ENCODE data around the gene PLEKHA7.

PLEKHA7 gene

DNA sequence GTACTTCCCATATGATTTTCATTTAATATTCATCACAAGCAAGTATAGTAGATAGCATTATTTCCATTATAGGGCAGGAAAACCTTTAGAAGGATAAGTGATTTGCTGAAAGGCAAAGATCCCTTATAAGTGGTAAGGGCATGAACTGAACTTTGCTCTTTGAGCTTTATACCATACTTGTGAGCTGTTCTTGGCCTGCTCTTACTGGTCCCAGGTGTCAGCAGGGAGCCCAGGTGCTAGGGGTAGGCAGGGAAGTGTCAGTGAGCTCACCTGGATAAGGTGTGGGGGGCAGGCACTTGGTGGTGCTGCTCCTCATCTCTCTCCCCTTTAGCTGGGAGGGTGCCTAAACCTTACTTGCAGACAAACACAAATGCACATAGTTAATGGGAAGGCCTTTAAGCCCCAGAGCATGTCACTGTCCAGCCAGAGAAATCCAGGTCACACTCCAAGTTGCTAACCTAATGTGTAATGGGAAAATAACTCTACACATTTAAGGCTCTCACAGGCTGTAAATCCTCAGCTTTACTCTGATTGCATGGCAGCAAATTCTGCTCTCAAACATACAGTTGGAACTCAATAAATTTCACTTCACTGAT lies 114.4 kb downstream of the PLEKHA7 start:
- TF ChIP-seq, protein P1, sequence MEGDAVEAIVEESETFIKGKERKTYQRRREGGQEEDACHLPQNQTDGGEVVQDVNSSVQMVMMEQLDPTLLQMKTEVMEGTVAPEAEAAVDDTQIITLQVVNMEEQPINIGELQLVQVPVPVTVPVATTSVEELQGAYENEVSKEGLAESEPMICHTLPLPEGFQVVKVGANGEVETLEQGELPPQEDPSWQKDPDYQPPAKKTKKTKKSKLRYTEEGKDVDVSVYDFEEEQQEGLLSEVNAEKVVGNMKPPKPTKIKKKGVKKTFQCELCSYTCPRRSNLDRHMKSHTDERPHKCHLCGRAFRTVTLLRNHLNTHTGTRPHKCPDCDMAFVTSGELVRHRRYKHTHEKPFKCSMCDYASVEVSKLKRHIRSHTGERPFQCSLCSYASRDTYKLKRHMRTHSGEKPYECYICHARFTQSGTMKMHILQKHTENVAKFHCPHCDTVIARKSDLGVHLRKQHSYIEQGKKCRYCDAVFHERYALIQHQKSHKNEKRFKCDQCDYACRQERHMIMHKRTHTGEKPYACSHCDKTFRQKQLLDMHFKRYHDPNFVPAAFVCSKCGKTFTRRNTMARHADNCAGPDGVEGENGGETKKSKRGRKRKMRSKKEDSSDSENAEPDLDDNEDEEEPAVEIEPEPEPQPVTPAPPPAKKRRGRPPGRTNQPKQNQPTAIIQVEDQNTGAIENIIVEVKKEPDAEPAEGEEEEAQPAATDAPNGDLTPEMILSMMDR (IDR thresholded peaks at IDR 0.05), result no peak

DNA sequence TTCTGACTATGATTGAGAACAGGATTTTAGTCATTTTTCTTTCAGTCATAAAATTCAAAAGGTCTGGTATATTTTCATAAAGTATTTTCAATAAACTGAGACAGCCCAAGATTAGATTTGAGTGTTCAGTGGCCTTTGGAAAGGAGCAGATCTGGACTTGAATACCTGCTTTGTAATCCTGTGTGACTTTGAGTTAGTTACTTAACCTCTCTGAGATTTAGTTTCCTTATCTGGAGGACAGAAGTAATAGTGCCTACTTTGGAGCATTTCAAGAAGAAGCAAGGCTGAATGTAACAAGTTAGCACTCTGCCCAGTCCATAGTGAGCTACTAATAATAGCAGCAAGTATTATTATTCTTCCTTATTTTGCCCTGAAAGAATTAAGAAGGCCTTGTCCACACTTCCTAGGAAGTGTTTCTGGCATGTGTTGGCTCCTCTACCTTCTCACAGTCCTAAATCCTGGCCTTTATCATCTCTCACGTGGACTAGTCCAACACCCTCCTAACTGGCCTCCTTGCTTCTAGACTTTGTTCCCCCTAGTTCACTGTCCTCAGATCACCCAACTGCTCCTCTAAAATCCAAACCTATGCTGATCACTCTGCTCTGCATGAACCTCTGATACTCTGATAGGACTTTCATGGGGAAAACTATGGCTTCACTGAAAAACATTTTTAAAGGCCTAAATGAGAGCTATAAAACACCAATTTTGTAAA lies 115.8 kb downstream of the PLEKHA7 start:
- TF ChIP-seq, protein P1 (IDR thresholded peaks at IDR 0.05), result no peak

DNA sequence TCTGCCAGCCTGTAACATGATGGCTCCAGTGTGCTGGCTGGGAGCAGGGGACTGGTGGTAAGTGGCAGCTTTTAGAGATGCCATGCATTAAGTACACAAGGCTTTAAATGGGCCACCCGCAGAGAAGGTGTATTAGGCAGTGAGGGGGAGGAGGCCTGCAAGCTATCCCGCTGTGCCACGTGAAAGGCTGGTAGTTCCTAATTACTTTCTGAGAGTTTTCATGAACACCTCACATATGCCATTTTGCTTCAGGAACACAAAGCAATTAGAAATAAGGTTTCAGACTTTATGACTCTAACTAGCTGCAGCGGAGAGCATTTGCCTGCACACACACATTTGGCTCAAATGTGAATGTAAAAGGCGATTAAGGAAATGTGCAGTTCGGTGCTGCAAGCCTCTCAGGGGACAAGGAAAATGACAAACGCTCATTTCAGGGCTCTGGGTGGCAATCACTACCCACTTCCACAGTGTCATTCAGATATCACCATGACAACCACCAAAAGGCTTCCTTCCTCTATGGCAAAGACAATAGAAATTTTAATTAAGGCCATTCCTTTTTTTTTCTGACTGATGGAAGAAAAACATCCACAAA lies 116.6 kb downstream of the PLEKHA7 start:
- TF ChIP-seq, protein P1 (IDR thresholded peaks at IDR 0.05), result no peak

DNA sequence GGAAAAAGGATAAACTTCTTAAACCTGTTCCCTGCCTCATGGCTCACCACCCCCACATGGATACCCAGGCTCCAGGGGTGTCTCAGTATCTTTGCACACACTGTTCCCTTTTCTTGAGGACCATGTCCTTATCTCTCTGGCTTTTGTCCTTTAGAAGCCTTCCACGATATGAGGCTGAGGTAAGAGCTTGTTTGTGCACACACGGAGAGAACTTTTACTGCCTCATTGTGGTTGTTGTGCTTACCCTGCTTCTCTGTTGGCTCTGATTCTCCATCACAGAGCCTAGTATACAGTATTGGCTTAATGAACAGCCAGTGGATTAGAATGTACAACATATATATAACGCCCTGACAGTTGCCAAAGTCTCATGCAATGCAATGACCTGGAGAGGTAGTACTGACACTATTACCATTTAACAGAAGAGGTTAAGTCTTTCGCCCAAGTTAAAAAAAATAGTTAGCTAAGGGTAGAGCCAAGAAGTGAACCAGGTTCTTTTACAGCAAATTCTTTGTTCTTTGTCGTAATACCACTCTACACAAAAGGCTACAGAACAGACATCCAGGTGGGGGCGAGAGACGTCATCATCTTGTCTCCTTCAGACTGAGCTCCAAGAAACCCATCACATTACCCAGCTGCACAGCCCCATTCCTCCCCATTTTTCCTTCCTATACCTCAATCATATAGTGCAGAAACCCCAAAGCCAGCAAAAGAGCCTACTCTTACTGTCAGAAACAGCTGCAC lies 117.3 kb downstream of the PLEKHA7 start:
- TF ChIP-seq, protein P1 (IDR thresholded peaks at IDR 0.05), result no peak

DNA sequence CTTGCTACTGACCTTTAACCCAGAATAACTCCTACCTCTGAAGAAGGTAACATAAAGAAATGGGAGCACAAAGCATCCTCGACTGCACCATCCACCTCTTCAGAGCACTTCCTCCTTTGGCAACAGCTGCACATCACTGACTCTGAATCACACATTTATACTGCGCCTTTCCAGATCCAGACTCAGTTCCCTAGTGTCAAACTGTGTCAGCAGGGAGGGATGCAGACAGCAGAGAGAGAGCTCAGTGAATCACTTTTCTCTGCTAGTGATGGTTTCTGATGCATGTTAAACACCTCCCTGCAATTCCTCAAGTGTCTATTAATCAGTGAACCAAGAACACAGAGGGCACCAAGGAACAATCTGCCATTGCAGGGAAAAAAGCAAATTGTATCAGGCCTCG lies 118.9 kb downstream of the PLEKHA7 start:
- TF ChIP-seq, protein P1 (IDR thresholded peaks at IDR 0.05), result no peak

DNA sequence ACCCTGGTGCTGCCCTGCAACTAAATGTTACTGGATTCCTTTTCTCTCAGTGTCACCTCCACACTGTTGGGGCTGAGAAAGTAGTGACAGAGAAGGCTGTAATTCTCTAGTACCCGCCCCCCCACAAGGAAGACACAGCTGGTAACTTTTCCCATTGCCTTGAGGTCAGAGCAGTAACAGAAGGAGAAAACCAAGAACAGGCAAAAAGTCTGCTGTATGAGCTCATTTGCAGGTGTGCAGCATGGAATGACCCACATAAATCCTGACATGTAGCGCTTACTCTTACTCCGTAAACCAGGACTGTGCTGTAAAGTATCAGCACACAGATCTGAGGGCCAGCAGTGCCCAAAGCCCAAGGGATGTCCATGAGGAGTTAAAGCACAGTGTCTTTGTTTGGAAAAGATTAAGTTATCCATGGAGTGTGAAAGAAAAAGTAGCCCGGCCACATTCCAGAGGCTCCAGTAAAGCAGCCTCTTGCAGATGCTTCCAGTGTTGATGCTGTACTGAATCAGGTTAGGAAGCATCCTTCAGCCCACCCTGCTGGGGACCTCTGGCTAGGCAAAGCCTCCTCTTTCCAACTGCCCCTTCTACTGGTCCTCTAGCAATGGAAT lies 120.7 kb downstream of the PLEKHA7 start:
- TF ChIP-seq, protein P1 (IDR thresholded peaks at IDR 0.05), result no peak

DNA sequence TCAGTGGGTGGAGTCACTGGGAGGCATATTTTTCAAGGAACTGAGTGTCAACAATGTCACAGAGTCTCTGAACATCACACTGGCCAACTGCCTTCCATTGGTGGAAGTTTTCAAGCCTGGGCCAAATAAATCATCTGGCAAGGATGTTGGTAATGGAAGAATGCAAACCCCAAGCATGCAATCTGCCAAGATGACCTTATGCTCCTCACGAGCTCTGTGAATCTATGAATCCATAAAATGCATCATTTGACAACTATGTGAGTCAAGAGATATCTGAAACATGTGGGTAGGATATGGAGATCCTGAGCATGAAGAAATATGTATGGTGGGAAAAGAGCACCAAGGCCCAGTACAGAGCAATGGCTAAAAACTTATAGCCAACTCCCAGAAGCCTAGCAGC lies 122.2 kb downstream of the PLEKHA7 start:
- TF ChIP-seq, protein P1 (IDR thresholded peaks at IDR 0.05), result no peak

Measured in LNCAP (cell line).